ENCODE results near the gene UVSSA. TPM values are rescaled to one million over a fixed set of nuclear protein-coding genes. Genes with fewer than 3 reads are reported as not detected.

UVSSA gene
- total RNA-seq, 1 experiment from 2014 or later, result 40.4 TPM

- no peak overlapping the region for H3K4me3 Mint-ChIP-seq
- DNase-seq (ENCODE audit: low spot score) (no peak), ATAC-seq (no peak)
- H3K27me3 Mint-ChIP-seq (ENCODE audit: low read depth), result no peaks in the 10 kb centered on the region
- no peak overlapping the region for H3K27ac Mint-ChIP-seq
- H3K36me3 Mint-ChIP-seq, result peaks cover 7% of the 10 kb centered on the region; the same call in 1 of the 2 replicates
- no peaks in the 10 kb centered on the region for H3K9me3 Mint-ChIP-seq
- TF ChIP-seq, protein P1, sequence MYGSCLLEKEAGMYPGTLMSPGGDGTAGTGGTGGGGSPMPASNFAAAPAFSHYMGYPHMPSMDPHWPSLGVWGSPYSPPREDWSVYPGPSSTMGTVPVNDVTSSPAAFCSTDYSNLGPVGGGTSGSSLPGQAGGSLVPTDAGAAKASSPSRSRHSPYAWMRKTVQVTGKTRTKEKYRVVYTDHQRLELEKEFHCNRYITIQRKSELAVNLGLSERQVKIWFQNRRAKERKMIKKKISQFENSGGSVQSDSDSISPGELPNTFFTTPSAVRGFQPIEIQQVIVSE (CRISPR knock-in tag; IDR thresholded peaks at IDR 0.05; ENCODE audit: borderline replicate concordance), result no peak
- H3K4me1 Mint-ChIP-seq, result no peaks in the 10 kb centered on the region
- ChIA-PET POLR2A (no interaction called here), CTCF (interaction anchor here (0.5 to 3.7 kb wide), 6 partner anchors 10 to 366 kb away, joined by 3 to 38 read pairs (median 4); partner anchors contain the start of gene TMEM129)
Observed at GRCh38 chr4:1354983-1355275, 7.9 kb downstream of the UVSSA start.

DNA sequence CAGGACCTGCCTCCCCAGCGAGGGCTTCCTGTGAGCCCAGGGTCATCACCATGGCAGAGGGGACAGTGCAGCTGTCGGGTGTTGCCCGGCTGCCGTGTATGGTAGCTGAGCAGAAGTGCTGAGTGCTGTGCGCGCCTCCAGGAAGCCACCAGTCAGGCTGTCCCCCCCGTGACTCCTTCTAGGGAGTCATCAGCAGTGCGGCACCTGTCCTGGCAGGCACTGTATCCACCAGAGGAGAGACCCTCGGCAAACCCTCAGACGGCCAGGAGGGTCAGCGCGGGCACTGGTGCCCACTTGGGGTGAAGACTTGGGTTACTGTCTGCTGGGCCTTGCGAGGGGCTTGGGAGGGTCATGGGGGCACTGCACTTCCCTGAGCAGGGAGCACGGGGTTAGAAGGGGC is 8.4 kb downstream of the UVSSA start:
- Mint-ChIP-seq H3K4me1 (no peaks in the 10 kb centered on the region), H3K9me3 (no peaks in the 10 kb centered on the region), H3K27me3 (ENCODE audit: low read depth) (no peaks in the 10 kb centered on the region), H3K27ac (no peak overlapping the region), H3K4me3 (no peak overlapping the region), H3K36me3 (peaks cover 4% of the 10 kb centered on the region; the same call in 1 of the 2 replicates)
- DNase-seq (ENCODE audit: low spot score), result no peak
- ChIA-PET CTCF (interaction anchor here (0.8 to 3.7 kb wide), 18 partner anchors 9 to 276 kb away, joined by 3 to 38 read pairs (median 4); partner anchors contain the start of genes NKX1-1 and UVSSA), POLR2A (no interaction called here)
- TF ChIP-seq, protein P2, sequence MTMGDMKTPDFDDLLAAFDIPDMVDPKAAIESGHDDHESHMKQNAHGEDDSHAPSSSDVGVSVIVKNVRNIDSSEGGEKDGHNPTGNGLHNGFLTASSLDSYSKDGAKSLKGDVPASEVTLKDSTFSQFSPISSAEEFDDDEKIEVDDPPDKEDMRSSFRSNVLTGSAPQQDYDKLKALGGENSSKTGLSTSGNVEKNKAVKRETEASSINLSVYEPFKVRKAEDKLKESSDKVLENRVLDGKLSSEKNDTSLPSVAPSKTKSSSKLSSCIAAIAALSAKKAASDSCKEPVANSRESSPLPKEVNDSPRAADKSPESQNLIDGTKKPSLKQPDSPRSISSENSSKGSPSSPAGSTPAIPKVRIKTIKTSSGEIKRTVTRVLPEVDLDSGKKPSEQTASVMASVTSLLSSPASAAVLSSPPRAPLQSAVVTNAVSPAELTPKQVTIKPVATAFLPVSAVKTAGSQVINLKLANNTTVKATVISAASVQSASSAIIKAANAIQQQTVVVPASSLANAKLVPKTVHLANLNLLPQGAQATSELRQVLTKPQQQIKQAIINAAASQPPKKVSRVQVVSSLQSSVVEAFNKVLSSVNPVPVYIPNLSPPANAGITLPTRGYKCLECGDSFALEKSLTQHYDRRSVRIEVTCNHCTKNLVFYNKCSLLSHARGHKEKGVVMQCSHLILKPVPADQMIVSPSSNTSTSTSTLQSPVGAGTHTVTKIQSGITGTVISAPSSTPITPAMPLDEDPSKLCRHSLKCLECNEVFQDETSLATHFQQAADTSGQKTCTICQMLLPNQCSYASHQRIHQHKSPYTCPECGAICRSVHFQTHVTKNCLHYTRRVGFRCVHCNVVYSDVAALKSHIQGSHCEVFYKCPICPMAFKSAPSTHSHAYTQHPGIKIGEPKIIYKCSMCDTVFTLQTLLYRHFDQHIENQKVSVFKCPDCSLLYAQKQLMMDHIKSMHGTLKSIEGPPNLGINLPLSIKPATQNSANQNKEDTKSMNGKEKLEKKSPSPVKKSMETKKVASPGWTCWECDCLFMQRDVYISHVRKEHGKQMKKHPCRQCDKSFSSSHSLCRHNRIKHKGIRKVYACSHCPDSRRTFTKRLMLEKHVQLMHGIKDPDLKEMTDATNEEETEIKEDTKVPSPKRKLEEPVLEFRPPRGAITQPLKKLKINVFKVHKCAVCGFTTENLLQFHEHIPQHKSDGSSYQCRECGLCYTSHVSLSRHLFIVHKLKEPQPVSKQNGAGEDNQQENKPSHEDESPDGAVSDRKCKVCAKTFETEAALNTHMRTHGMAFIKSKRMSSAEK (CRISPR knock-in tag; IDR thresholded peaks at IDR 0.05; ENCODE audit: borderline replicate concordance), result no peak
- no peak for TF ChIP-seq ATF1 (CRISPR knock-in tag; IDR thresholded peaks at IDR 0.05)
- no peak for ATAC-seq

DNA sequence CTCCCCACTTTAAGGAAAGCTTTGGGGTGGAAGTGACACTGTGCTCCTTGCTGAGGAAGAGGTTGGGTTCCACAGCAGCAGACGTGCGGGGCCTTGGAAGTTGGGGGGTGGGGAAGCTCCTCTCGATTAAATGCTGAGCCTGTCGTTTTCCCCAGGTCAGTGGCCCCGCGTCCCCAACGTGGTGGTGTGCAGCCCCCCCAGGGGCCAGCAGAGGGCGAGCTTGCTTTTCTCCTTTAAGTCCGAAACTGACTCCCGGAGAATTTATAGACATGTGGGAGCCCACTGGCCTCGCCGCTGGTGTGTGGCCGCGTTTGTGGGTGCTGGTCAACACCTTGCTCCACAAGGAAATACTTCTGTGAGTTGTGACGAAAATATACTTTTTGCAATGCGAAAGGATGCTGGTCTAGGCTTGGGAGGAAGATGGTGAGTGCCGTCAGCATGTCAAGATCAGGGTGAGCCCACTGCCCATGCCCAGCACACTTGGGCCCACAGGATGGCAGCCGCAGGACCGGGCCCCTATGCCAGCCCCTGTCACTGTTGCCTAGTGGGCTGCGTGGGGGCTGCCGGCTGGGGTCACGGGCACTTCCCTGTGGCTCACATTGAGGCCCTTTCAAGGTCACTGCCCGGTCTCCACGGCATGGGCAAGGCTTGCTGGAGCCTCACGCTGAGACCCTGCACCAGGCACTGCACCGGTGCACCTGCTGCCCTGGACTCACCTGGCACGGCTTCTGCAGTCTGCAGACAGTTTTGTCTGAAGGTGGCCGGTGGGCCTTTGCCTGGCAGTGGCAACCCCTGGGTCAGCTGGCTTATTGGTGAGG is 9.4 kb downstream of the UVSSA start:
- Mint-ChIP-seq H3K36me3 (peaks cover 2% of the 10 kb centered on the region; the same call in 1 of the 2 replicates), H3K4me3 (no peak overlapping the region), H3K27me3 (ENCODE audit: low read depth) (no peaks in the 10 kb centered on the region), H3K9me3 (no peaks in the 10 kb centered on the region), H3K27ac (no peak overlapping the region), H3K4me1 (peaks cover 3% of the 10 kb centered on the region)
- TF ChIP-seq ZNF416 (CRISPR knock-in tag; IDR thresholded peaks at IDR 0.05), result no peak
- no peak for TF ChIP-seq RELA (CRISPR knock-in tag; IDR thresholded peaks at IDR 0.05; ENCODE audit: borderline replicate concordance)
- TF ChIP-seq NFATC4 (CRISPR knock-in tag; IDR thresholded peaks at IDR 0.05), result no peak
- no peak for TF ChIP-seq ATF1 (CRISPR knock-in tag; IDR thresholded peaks at IDR 0.05)
- TF ChIP-seq, protein P3, sequence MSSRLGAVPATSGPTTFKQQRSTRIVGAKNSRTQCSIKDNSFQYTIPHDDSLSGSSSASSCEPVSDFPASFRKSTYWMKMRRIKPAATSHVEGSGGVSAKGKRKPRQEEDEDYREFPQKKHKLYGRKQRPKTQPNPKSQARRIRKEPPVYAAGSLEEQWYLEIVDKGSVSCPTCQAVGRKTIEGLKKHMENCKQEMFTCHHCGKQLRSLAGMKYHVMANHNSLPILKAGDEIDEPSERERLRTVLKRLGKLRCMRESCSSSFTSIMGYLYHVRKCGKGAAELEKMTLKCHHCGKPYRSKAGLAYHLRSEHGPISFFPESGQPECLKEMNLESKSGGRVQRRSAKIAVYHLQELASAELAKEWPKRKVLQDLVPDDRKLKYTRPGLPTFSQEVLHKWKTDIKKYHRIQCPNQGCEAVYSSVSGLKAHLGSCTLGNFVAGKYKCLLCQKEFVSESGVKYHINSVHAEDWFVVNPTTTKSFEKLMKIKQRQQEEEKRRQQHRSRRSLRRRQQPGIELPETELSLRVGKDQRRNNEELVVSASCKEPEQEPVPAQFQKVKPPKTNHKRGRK (CRISPR knock-in tag; IDR thresholded peaks at IDR 0.05; ENCODE audit: borderline replicate concordance), result no peak
- TF ChIP-seq, protein P4, sequence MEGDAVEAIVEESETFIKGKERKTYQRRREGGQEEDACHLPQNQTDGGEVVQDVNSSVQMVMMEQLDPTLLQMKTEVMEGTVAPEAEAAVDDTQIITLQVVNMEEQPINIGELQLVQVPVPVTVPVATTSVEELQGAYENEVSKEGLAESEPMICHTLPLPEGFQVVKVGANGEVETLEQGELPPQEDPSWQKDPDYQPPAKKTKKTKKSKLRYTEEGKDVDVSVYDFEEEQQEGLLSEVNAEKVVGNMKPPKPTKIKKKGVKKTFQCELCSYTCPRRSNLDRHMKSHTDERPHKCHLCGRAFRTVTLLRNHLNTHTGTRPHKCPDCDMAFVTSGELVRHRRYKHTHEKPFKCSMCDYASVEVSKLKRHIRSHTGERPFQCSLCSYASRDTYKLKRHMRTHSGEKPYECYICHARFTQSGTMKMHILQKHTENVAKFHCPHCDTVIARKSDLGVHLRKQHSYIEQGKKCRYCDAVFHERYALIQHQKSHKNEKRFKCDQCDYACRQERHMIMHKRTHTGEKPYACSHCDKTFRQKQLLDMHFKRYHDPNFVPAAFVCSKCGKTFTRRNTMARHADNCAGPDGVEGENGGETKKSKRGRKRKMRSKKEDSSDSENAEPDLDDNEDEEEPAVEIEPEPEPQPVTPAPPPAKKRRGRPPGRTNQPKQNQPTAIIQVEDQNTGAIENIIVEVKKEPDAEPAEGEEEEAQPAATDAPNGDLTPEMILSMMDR (IDR thresholded peaks at IDR 0.05), result peak; percentile 78
- TF ChIP-seq ATF6 (CRISPR knock-in tag; IDR thresholded peaks at IDR 0.05), result no peak
- TF ChIP-seq ZNF232 (CRISPR knock-in tag; IDR thresholded peaks at IDR 0.05), result no peak
- no peak for TF ChIP-seq ZNF263 (CRISPR knock-in tag; IDR thresholded peaks at IDR 0.05; ENCODE audit: low read depth)
- ChIA-PET POLR2A (no interaction called here), CTCF (interaction anchor here (0.6 to 3.7 kb wide), 44 partner anchors 9 to 526 kb away, joined by 3 to 38 read pairs (median 4); partner anchors contain the start of genes NKX1-1, SPON2 and UVSSA)
- peak; percentile 84 for DNase-seq (ENCODE audit: low spot score)
- peak; percentile 29 for ATAC-seq
